Cardiac muscle cell (in vitro differentiated cells and primary cell): ENCODE data around the gene AP4M1. TPM values are rescaled to one million over a fixed set of nuclear protein-coding genes. Genes with fewer than 3 reads are reported as not detected.

Experiments used
- DNase-seq, 2 donors: peaks; one replicate each; pipeline versions ENCODE4 v3.0.0 to v3.0.0-alpha.2; 2010 to 2017; ENCODE audit warnings: low read depth in 1 of 2, low spot score in 1 of 2
- H3K27ac ChIP-seq: fragments of 200-600 bp; sonication (generic); 2 replicates; pipeline ENCODE4 v1.5.1; 2016
- H3K27me3 ChIP-seq: fragments of 200-600 bp; sonication (generic); 2 replicates; pipeline ENCODE4 v1.6.0; 2016; ENCODE audit warnings: control low read depth
- H3K36me3 ChIP-seq: fragments of 200-600 bp; sonication (generic); 2 replicates; pipeline ENCODE4 v1.5.1; 2016; ENCODE audit warnings: control low read depth
- H3K4me1 ChIP-seq: fragments of 200-600 bp; sonication (generic); 2 replicates; pipeline ENCODE4 v1.8.1; 2017; ENCODE audit warnings: low read depth, mild to moderate bottlenecking, mixed run types
- H3K4me3 ChIP-seq: fragments of 200-600 bp; sonication (generic); 2 replicates; pipeline ENCODE4 v1.5.1; 2016; ENCODE audit warnings: mild to moderate bottlenecking
- H3K9me3 ChIP-seq: fragments of 200-600 bp; sonication (generic); 2 replicates; pipeline ENCODE4 v1.5.1; 2017; ENCODE audit warnings: low read depth, mild to moderate bottlenecking, control low read depth
- CTCF ChIP-seq: IDR thresholded peaks from 2 replicates; pipeline ENCODE4 v1.5.1; 2012; ENCODE audit warnings: low read depth, mild to moderate bottlenecking, low read length
- polyA plus RNA-seq: library from polyadenylated mRNA; unstranded; fragments of >200 nt; fragmentation: Nextera tagmentation; extraction: Ambion mirVana; gene quantifications from 2 replicates; pipeline ENCODE4 v1.2.1, GENCODE V29; 2016
- total RNA-seq: library from RNA; depleted of rRNA; stranded (reverse); fragments of >200 nt; gene quantifications from 2 replicates; pipeline ENCODE4 v1.2.3, GENCODE V29; 2016

Gene AP4M1
- total and polyA plus RNA-seq, 2 experiments from 2014 or later = 29.3 to 35.2 TPM

GRCh38 chr7:100102950-100103840 lies 1.8 kb downstream of the AP4M1 start:
- Histone ChIP-seq H3K27me3 (no peaks in the 10 kb centered on the region), H3K4me3 (no peak overlapping the region), H3K9me3 (no peaks in the 10 kb centered on the region), H3K4me1 (no peaks in the 10 kb centered on the region), H3K36me3 (peaks cover 20% of the 10 kb centered on the region), H3K27ac (no peak overlapping the region)
- DNase-seq = peak in 1 of 2 donors; percentile 94
- TF ChIP-seq CTCF = no peak

GRCh38 chr7:100105534-100105933 lies 4.1 kb downstream of the AP4M1 start:
- no peak for TF ChIP-seq CTCF
- H3K27me3 ChIP-seq = no peaks in the 10 kb centered on the region
- peaks cover 21% of the 10 kb centered on the region for H3K36me3 ChIP-seq
- H3K27ac ChIP-seq = no peak overlapping the region
- DNase-seq = no peak
- H3K4me3 ChIP-seq = no peak overlapping the region
- no peaks in the 10 kb centered on the region for H3K4me1 ChIP-seq
- H3K9me3 ChIP-seq = no peaks in the 10 kb centered on the region

- no peak for TF ChIP-seq CTCF
- Histone ChIP-seq H3K4me3 (no peak overlapping the region), H3K9me3 (no peaks in the 10 kb centered on the region), H3K4me1 (no peaks in the 10 kb centered on the region), H3K27ac (no peak overlapping the region), H3K27me3 (no peaks in the 10 kb centered on the region), H3K36me3 (peaks cover 28% of the 10 kb centered on the region)
- no peak for DNase-seq
Observed at GRCh38 chr7:100106633-100107032, 5.2 kb downstream of the AP4M1 start.

- Histone ChIP-seq H3K9me3 (no peaks in the 10 kb centered on the region), H3K4me1 (no peaks in the 10 kb centered on the region), H3K27me3 (no peaks in the 10 kb centered on the region), H3K36me3 (peaks cover 33% of the 10 kb centered on the region), H3K4me3 (no peak overlapping the region), H3K27ac (no peak overlapping the region)
- no peak for DNase-seq
- no peak for TF ChIP-seq CTCF
Observed at GRCh38 chr7:100107125-100107737, 5.8 kb downstream of the AP4M1 start.

- H3K4me3 ChIP-seq = no peak overlapping the region
- DNase-seq = no peak
- H3K9me3 ChIP-seq = no peaks in the 10 kb centered on the region
- H3K27me3 ChIP-seq = no peaks in the 10 kb centered on the region
- H3K27ac ChIP-seq = no peak overlapping the region
- no peak for TF ChIP-seq CTCF
- no peaks in the 10 kb centered on the region for H3K4me1 ChIP-seq
- peaks cover 33% of the 10 kb centered on the region for H3K36me3 ChIP-seq
Observed at GRCh38 chr7:100107890-100108289, 6.4 kb downstream of the AP4M1 start.
